Suppressor macrophage treated with lipopolysaccharide for 1 hour (primary cell): Measurements from ENCODE around the gene RAPGEF1.
A peak's percentile ranks its signal among the peaks of the same experiment; 100 is the strongest.
"Not testable (repeated sequence)": the region's sequence is repeated elsewhere in the genome, so short reads cannot be mapped to it uniquely, and the experiment has no call there.

Source experiments
- DNase-seq, 3 donors: peaks; one replicate each; pipeline ENCODE4 v3.0.0-alpha.2; 2020 to 2022

RAPGEF1 gene

GRCh38 chr9:131685753-131686706, 53.8 kb downstream of the RAPGEF1 start:
- no peak for DNase-seq

GRCh38 chr9:131683094-131683493, 56.8 kb downstream of the RAPGEF1 start:
- DNase-seq, result not testable (repeated sequence)

- no peak for DNase-seq
These were observed 57.6 kb downstream of the RAPGEF1 start for GRCh38 chr9:131682261-131682660.

- DNase-seq, result not testable (repeated sequence)
These were observed 58.0 kb downstream of the RAPGEF1 start for GRCh38 chr9:131681826-131682225.

GRCh38 chr9:131681108-131681507, 58.8 kb downstream of the RAPGEF1 start:
- DNase-seq, result not testable (repeated sequence)

- no peak for DNase-seq
These were observed 60.4 kb downstream of the RAPGEF1 start for GRCh38 chr9:131679261-131680020.

GRCh38 chr9:131678499-131679111, 61.3 kb downstream of the RAPGEF1 start:
- DNase-seq, result peak; percentile 84 to 90 (median 87)

- peak in 2 of 3 donors; percentile 57 to 61 for DNase-seq
These were observed 62.3 kb downstream of the RAPGEF1 start for GRCh38 chr9:131677444-131678180.

GRCh38 chr9:131677049-131677443, 62.8 kb downstream of the RAPGEF1 start:
- no peak for DNase-seq

GRCh38 chr9:131676431-131676972, 63.4 kb downstream of the RAPGEF1 start:
- DNase-seq, result no peak

GRCh38 chr9:131675437-131676022, 64.3 kb downstream of the RAPGEF1 start:
- DNase-seq, result no peak

- no peak for DNase-seq
These were observed 65.2 kb downstream of the RAPGEF1 start for GRCh38 chr9:131674425-131675421.

GRCh38 chr9:131673531-131673930, 66.3 kb downstream of the RAPGEF1 start:
- no peak for DNase-seq

GRCh38 chr9:131673068-131673467, 66.8 kb downstream of the RAPGEF1 start:
- no peak for DNase-seq

- DNase-seq, result no peak
These were observed 67.4 kb downstream of the RAPGEF1 start for GRCh38 chr9:131672451-131672850.

GRCh38 chr9:131671133-131671520, 68.7 kb downstream of the RAPGEF1 start:
- no peak for DNase-seq

- DNase-seq, result peak; percentile 95 to 98 (median 96)
These were observed 69.4 kb downstream of the RAPGEF1 start for GRCh38 chr9:131670247-131671132.

GRCh38 chr9:131669269-131670157, 70.4 kb downstream of the RAPGEF1 start:
- DNase-seq, result peak; percentile 50 to 62 (median 55)
